GM21786 (cell line): ENCODE data around the gene CRIP2.

ENCODE experiments used
- ATAC-seq: cut with Tn5 transposase; IDR thresholded peaks from one replicate; pipeline ENCODE4 v1.9.1; 2021; ENCODE audit not compliant: unreplicated experiment

The CRIP2 gene

GRCh38 chr14:105497671-105498429 lies 23.2 kb downstream of the CRIP2 start:
- ATAC-seq: no peak

GRCh38 chr14:105498430-105499255 lies 24.0 kb downstream of the CRIP2 start:
- no peak for ATAC-seq

- ATAC-seq: no peak
Observed at GRCh38 chr14:105499256-105500035, 24.8 kb downstream of the CRIP2 start.

DNA sequence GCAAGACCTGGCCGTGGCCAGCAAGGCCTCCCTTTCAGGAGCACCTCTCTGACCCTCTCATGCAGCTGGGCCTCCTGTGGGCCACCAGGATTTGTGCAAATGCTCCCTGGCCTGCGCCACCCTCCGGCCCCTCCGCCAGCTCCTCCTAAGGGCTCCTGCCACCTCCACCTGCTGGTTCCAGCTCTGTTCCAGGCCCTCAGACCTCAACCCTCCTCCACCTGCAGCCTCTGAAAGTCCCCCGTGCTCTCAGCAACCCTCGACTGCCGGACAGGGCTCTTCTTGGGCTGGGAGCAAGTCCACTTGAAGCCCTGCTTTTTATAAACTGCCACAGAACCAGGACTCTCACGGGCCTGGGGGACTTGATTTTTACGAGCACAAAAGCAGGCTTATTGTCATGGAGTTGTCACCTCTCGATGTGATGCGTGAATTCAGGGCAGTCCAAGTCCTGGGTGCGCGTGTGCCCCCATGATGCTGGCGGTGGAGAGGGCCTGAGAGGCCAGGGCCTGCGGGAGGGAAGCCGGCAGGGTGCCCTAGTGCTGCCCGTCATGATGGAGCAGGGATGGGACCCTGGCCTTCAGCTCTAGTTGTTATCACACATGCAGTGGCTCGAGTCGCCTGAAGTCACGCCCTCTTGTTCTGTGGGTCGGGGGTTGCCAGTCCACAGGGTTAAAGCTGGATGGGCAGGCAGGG lies 25.6 kb downstream of the CRIP2 start:
- ATAC-seq: no peak

DNA sequence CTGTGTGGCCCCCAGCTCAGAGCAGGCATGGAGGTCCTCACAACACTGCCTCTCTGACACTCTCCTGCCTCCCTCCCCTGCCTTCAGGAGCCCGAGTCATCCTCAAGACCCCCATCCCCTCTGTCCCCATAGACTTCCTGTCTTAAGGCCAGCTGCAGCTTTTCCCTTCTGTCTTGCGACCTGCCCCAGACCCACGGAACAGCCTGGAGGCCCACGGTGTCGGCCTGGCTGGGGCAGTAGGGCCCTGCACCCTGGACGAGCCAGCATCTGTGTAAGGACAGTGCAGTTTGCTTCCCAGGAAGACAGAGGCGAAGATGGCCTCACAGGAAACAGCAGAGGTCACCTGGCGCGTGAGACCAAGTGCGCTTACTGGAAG lies 26.1 kb downstream of the CRIP2 start:
- no peak for ATAC-seq

- ATAC-seq: no peak
Observed at GRCh38 chr14:105501504-105502291, 27.1 kb downstream of the CRIP2 start.

GRCh38 chr14:105502446-105503295 lies 28.1 kb downstream of the CRIP2 start:
- no peak for ATAC-seq

DNA sequence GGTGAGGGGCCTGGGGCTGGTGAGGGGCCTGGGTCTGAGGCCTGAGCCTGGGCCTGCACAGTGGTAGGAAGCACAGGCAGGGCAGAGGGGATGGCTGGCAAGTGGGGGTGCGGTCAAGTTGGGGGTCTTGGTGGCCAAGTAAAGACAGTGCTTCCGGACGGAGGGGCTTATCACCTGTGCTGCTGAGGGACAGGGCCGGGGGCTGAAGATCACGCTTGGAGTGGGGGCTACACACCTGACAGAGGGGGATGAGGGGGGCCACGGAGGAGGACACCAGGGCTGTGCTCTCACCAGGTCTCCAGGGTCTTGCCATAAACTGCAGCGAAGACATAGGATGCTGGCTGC lies 28.6 kb downstream of the CRIP2 start:
- no peak for ATAC-seq

- ATAC-seq: no peak
Observed at GRCh38 chr14:105503935-105504692, 29.5 kb downstream of the CRIP2 start.

DNA sequence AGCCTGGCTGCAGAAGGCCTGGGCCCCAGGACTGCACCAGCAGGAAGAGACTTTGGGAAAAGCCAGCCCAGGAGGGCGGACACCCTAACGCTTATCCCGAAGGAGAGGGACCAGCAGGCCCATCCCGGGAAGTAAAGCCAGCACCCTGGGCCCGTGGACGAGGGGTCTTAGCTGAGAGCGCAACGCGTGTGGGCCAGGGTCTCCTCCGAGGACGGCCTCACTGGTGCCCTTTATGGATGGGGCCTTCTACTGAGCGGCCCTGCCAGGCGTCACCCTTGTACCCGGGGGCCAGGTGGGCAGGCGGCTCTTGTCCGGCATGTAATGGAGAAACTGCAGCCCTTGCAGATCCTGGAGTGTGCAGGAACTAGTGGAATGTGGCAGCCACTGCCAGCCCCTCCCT lies 30.5 kb downstream of the CRIP2 start:
- ATAC-seq: no peak

- ATAC-seq: no peak
Observed at GRCh38 chr14:105507247-105507646, 32.6 kb downstream of the CRIP2 start.

- no peak for ATAC-seq
Observed at GRCh38 chr14:105508069-105508468, 33.4 kb downstream of the CRIP2 start.

GRCh38 chr14:105508601-105509000 lies 34.0 kb downstream of the CRIP2 start:
- no peak for ATAC-seq

DNA sequence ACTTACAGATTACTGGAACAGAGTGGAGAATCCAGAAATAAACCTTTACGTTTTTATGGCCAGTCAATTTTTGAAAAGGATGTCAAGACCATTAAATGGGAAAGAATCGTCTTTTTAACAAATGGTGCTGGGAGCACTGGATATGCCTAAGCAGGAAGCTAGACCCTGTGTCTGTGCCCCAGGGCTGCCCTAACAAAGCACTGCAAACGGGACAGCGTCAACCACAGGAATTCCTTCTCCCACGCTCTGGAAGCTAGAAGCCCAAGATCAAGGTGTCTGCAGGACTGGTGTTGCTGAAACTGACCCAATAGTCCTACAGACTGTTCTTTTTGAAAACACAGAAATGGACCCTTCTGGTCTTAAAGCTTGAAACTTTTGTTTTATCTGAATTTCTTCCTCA lies 42.5 kb downstream of the CRIP2 start:
- no peak for ATAC-seq

DNA sequence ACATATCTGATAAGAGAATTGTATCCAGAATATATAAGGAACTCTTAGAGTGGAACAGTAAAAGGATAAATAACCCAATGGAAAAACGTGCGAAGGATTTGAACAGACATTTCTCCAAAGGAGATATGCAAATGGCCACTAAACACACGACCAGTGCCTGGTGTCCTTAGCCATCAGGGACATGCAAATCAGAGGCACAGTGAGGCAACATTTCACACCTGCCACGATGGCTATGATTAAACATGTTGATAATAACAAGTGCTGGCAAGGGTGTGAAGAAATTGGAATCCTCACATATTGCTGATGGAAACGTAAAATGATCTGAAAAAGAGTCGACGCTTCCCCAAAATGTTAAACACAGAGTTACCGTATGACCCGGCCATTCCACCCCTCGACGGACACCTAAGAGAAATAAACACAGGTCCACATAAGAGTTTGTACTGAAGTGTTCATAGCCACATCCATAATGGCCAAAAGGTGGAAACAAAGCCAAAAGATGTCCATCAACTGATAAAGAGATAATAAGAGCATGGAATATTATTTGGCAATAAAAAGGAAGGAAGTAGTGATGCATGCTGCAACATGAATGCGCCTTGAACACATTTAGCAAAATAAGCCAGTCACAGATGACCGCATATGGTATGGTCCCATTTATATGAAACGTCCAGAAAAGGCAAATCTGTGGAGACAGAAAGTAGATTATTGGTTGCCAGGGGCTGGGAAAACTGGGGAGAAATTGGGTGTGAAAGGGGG lies 45.5 kb downstream of the CRIP2 start:
- no peak for ATAC-seq

DNA sequence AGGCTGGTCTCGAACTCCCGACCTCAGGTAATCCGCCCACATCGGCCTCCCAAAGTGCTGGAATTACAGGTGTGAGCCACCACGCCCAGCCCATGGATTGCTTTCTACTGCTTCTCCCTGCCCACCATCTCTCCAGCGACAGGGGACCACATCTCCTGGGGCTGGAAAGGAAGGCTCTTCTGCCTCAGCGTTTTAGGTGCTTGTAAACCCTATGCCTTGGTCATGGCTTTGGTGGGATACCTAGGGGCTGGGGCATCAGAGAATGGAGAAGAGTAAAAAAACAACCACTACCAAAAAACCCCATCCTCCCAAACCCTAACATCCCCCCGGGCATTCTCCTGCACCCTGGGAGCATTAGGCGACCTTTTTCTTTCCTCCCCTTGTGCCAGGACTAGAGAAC lies 50.7 kb downstream of the CRIP2 start:
- no peak for ATAC-seq

DNA sequence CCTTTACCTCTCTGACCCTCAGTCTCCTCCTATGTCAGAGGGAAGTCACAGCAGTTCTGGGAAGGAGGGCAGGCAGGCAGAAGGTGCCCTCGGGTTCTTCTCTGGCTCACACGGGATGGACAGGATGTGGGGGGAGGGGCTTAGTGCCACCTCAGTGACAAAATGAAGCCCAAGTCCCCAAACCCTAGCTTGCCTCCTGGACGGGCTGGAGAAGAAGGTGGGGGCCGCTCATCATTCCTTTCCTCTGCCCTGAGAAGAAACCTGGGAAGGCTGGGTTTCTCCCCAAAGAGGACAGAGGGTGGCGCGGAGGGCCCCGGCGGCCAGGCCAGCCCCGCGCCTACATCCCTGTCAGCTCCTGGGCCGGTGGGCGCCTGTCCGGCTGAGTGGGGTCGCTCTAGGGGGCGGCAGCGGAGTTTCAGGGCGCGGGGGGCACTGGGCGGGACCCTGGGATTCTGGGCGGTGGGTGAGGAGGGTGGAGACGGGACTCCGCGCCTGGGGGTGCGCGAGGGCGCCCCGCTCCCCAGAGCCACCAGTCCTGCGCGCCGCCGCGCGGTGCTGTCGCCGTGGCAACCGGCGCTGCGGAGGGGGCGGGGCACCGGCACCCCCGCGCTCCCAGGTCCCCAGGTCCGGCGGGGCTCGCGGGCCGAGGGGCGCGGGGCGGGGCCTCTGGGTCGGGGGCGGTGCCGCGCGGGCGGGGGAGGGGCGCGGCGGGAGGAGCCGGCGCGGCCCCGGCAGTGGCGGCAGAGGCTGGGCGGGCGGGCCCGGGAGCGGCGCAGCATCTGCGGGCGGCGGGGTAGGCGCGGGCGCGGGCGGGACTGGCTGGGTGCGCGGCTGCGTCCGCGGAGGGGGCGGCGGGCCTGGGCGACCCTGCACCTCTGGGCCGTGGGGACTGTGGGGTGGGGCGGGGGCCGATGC lies 51.5 kb downstream of the CRIP2 start, which contains the start of gene TMEM121:
Gene TMEM121, plus strand, starts transcription at position 723 of the 915 bp plus-strand sequence. CDS start 2,252 bp downstream, outside the sequence.
- ATAC-seq: no peak
